IPS DF 6.9 (cell line): Measurements from ENCODE around the gene FOXP1.

Source experiments
- DNase-seq: peaks from one replicate; pipeline ENCODE4 v3.0.0-alpha.2; 2013; ENCODE audit warnings: low read depth, low spot score
- H3K27ac ChIP-seq: one replicate; pipeline ENCODE4 v1.5.1; 2013; ENCODE audit warnings: low read length, control low read depth
- H3K27me3 ChIP-seq: 2 replicates; pipeline ENCODE4 v1.6.1; 2013; ENCODE audit warnings: mild to moderate bottlenecking, low read length; ENCODE audit not compliant: control insufficient read depth, insufficient read depth
- H3K36me3 ChIP-seq: 2 replicates; pipeline ENCODE4 v1.6.1; 2013; ENCODE audit warnings: low read length; ENCODE audit not compliant: control insufficient read depth, insufficient read depth
- H3K4me1 ChIP-seq: 2 replicates; pipeline ENCODE4 v1.6.1; 2013; ENCODE audit warnings: low read length; ENCODE audit not compliant: control insufficient read depth, insufficient read depth
- H3K4me3 ChIP-seq: 2 replicates; pipeline ENCODE4 v1.5.1; 2013; ENCODE audit warnings: mild to moderate bottlenecking, low read length
- H3K9me3 ChIP-seq: 2 replicates; pipeline ENCODE4 v1.6.1; 2013; ENCODE audit warnings: low read length, inconsistent platforms; ENCODE audit not compliant: control insufficient read depth, insufficient read depth
- WGBS: extraction: QIAGEN DNeasy Blood & Tissue Kit; methylation state at CpG from one replicate; pipeline ENCODE4 v1.1.7; 2013; ENCODE audit warnings: mixed read lengths, missing lambda C conversion rate; ENCODE audit not compliant: insufficient read length, insufficient coverage; 5-methylcytosine and 5-hydroxymethylcytosine counted together

The FOXP1 gene

GRCh38 chr3:71380096-71380495 lies 203.4 kb downstream of the FOXP1 start:
- H3K27me3 ChIP-seq = no peaks in the 10 kb centered on the region
- no peaks in the 10 kb centered on the region; the same call in 1 of the 2 replicates for H3K9me3 ChIP-seq
- no peaks in the 10 kb centered on the region for H3K36me3 ChIP-seq
- WGBS = no CpG with 5 or more reads among the region's 3 CpGs
- 0 out of 2 replicates have a peak, but pooled peaks cover 2% of the 10 kb centered on the region for H3K4me1 ChIP-seq
- DNase-seq = no peak
- no peak overlapping the region for H3K27ac ChIP-seq
- H3K4me3 ChIP-seq = no peak overlapping the region

GRCh38 chr3:71378509-71378908 lies 205.0 kb downstream of the FOXP1 start:
- no CpG with 5 or more reads among the region's 1 CpG for WGBS
- H3K4me1 ChIP-seq = 0 out of 2 replicates have a peak, but pooled peaks cover 2% of the 10 kb centered on the region

GRCh38 chr3:71376911-71377310 lies 206.6 kb downstream of the FOXP1 start:
- Histone ChIP-seq H3K27ac (no peak overlapping the region), H3K4me3 (no peak overlapping the region), H3K4me1 (no peaks in the 10 kb centered on the region), H3K27me3 (no peaks in the 10 kb centered on the region), H3K36me3 (no peaks in the 10 kb centered on the region), H3K9me3 (no peaks in the 10 kb centered on the region; the same call in 1 of the 2 replicates)
- no peak for DNase-seq
- no CpG with 5 or more reads among the region's 4 CpGs for WGBS

More at GRCh38 chr3:71378509-71378908, 205.0 kb downstream of the FOXP1 start:
- H3K4me3 ChIP-seq = no peak overlapping the region
- no peak for DNase-seq
- no peaks in the 10 kb centered on the region for H3K27me3 ChIP-seq
- no peaks in the 10 kb centered on the region; the same call in 1 of the 2 replicates for H3K9me3 ChIP-seq
- no peaks in the 10 kb centered on the region for H3K36me3 ChIP-seq
- no peak overlapping the region for H3K27ac ChIP-seq

GRCh38 chr3:71376503-71376902 lies 207.0 kb downstream of the FOXP1 start:
- Histone ChIP-seq H3K4me1 (no peaks in the 10 kb centered on the region), H3K27me3 (no peaks in the 10 kb centered on the region), H3K27ac (no peak overlapping the region), H3K36me3 (no peaks in the 10 kb centered on the region), H3K9me3 (no peaks in the 10 kb centered on the region; the same call in 1 of the 2 replicates), H3K4me3 (no peak overlapping the region)
- no CpG with 5 or more reads among the region's 5 CpGs for WGBS
- DNase-seq = no peak

- Histone ChIP-seq H3K4me1 (no peaks in the 10 kb centered on the region), H3K4me3 (no peak overlapping the region), H3K9me3 (no peaks in the 10 kb centered on the region; the same call in 1 of the 2 replicates), H3K27ac (no peak overlapping the region), H3K27me3 (no peaks in the 10 kb centered on the region), H3K36me3 (no peaks in the 10 kb centered on the region)
- DNase-seq = no peak
Observed at GRCh38 chr3:71374582-71374981, 208.9 kb downstream of the FOXP1 start.

- Histone ChIP-seq H3K9me3 (no peaks in the 10 kb centered on the region; the same call in 1 of the 2 replicates), H3K4me3 (no peak overlapping the region), H3K27ac (no peak overlapping the region), H3K27me3 (no peaks in the 10 kb centered on the region), H3K36me3 (no peaks in the 10 kb centered on the region), H3K4me1 (no peaks in the 10 kb centered on the region)
- WGBS = no CpG with 5 or more reads among the region's 6 CpGs
- DNase-seq = no peak
Observed at GRCh38 chr3:71372911-71373637, 210.5 kb downstream of the FOXP1 start.

GRCh38 chr3:71372241-71372768 lies 211.2 kb downstream of the FOXP1 start:
- WGBS = no CpG with 5 or more reads among the region's 11 CpGs
- Histone ChIP-seq H3K4me3 (no peak overlapping the region), H3K27me3 (no peaks in the 10 kb centered on the region), H3K27ac (no peak overlapping the region), H3K9me3 (no peaks in the 10 kb centered on the region; the same call in 1 of the 2 replicates), H3K36me3 (no peaks in the 10 kb centered on the region), H3K4me1 (no peaks in the 10 kb centered on the region)
- DNase-seq = no peak

- Histone ChIP-seq H3K27me3 (no peaks in the 10 kb centered on the region), H3K4me3 (no peak overlapping the region), H3K27ac (no peak overlapping the region), H3K36me3 (no peaks in the 10 kb centered on the region), H3K4me1 (no peaks in the 10 kb centered on the region), H3K9me3 (no peaks in the 10 kb centered on the region)
- no CpG with 5 or more reads among the region's 6 CpGs for WGBS
- DNase-seq = no peak
Observed at GRCh38 chr3:71371282-71371681, 212.2 kb downstream of the FOXP1 start.

- no peak for DNase-seq
- Histone ChIP-seq H3K27ac (no peak overlapping the region), H3K27me3 (no peaks in the 10 kb centered on the region), H3K4me1 (no peaks in the 10 kb centered on the region), H3K36me3 (no peaks in the 10 kb centered on the region), H3K9me3 (no peaks in the 10 kb centered on the region), H3K4me3 (no peak overlapping the region)
- no CpG with 5 or more reads among the region's 5 CpGs for WGBS
Observed at GRCh38 chr3:71370467-71370866, 213.1 kb downstream of the FOXP1 start.

GRCh38 chr3:71369701-71370391 lies 213.7 kb downstream of the FOXP1 start:
- no peaks in the 10 kb centered on the region for H3K27me3 ChIP-seq
- no peak overlapping the region for H3K4me3 ChIP-seq
- H3K4me1 ChIP-seq = no peaks in the 10 kb centered on the region
- H3K27ac ChIP-seq = no peak overlapping the region
- WGBS = no CpG with 5 or more reads among the region's 6 CpGs
- no peaks in the 10 kb centered on the region for H3K36me3 ChIP-seq
- no peaks in the 10 kb centered on the region for H3K9me3 ChIP-seq
- no peak for DNase-seq
